GM19193 (cell line): ENCODE results near the gene PTPRE.

ENCODE experiments used
- POLR2A ChIP-seq: IDR thresholded peaks from 4 replicates; pipeline ENCODE4 v1.6.1; 2011; ENCODE audit not compliant: insufficient read depth, insufficient read length; ENCODE audit errors: extremely low read depth

The PTPRE gene

DNA sequence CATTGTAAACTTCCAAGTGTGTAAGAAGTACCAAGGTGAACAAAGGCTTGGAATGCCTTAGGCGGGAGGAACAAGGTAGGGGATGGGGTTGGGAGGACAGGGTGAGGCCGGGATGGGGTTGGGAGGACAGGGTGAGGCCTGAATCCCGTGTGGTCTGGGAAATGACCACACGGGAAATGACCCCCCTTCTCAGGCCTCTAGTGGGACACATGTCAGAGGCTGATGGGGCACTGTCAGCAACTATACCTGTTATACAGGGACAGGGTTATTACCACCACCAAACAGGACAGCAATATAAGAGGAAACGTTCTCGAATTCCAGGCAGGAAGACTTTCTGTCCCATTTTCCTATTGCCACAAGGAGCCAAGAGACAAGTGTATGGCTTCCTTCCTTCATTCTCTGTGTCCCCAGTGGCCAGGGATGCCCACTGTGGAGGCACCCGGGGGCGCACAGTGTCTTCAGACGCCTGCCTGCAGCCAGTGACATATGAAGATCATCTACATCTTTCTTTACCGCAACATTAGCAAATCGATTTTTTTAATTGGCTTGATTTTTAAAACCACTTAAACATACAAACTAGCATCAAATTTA, 218.0 kb downstream of the PTPRE start:
- TF ChIP-seq POLR2A = no peak

DNA sequence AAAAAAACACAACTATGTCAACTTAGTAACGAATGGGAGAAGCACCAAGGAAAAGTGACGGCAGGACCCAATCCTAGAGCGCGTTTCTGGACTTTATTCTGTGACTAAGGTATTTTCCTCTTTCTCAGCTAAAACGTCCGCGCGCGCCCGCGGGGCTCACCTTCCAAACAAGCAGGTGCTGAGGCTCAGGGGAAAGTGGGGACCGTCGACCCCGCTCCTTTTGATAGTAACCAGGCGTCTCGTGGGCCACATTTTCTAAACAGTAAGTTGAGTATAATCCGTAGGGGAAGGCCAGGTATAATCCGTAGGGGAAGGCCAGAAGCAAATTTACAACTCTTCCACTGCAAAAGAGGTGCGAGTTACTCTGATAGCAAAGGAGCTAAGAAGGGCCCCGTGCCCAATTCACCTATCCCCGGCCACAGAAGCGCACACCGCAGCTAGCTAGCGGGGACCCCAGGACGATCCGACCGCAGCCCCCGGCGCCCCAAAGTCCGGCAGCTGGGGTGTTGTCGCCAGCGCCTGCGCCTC, 218.6 kb downstream of the PTPRE start:
- TF ChIP-seq POLR2A = no peak

DNA sequence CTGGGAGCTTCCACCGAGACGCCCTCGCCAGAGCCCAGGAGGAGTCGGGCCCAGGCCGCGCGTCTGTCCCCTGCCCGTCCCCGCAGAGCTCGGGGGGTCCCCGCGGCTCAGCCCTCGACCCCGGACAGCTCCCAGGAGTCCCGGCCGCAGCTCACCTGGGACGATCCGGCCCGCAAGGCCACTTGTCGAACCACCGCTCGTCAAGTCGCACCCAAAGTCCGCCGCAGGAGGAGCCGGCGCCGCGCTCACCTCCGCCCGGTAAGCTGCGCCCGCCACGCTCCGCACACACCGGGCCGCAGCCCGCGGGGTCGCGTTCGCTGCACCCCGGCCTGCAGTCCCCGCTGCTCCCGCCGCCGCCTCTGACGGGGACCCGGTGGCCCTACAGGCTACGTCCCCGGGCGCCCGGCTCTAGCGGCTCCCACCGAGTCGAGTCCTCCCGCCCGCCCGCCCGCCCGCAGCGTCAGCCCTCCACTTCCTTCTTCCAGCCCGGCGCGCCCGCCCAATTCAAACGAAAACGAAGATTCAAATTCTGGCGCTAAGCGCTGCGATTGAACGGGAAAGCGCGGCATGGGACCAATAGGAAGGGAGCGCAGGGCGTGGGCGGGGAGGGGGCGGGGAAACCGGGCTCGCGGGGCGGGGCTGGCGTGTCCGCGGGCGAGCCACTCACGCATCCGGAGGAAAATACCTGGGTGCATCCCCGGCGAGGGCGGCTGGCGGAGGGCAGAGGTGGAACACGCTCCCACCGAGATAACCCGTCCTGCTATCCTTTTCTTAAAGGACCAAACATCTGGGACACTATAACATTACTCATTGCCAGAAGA, 219.3 kb downstream of the PTPRE start, which contains the start of gene MKI67:
Gene MKI67 (minus strand): TSS at position 480 of the 821 bp plus-strand sequence. CDS start 756 bp downstream, outside the sequence.
- TF ChIP-seq POLR2A = peak; percentile 49

DNA sequence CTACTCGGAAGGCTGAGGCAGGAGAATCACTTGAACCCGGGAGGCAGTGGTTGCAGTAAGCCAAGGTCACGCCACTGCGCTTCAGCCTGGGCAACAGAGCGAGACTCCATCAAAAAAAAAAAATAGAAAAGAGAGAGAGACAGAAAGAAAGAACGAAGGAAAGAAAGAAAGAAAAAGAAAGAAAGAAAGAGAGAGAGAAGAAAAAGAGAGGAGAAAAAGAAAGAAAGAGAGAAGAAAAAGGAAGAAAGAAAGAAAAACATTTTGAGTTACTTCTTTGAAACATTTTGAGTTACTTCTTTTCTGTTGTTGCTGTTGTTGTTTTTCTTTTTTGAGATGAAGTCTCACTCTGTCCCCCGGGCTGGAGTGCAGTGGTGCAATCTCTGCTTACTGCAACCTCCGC, 221.7 kb downstream of the PTPRE start:
- TF ChIP-seq POLR2A = no peak

DNA sequence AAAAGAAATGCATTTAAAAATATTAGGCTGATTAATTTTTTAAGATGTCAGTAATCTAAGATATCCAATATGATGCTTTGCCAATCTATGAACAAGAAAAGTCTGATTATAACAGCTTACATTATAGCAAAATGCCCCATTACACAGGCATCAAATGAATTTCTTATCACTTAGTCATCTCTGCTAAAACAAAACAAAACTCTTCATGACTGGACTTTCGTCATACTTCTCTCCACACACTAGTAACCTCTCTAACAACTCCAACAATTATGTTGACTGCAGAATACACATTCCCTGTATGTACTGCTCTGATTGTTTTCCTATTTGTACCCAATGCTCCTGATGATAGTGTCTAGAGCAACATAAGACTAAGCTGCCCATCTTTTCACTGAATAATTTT, 223.1 kb downstream of the PTPRE start:
- TF ChIP-seq POLR2A = no peak
